Progenitor cell of endocrine pancreas (in vitro differentiated cells): ENCODE data around the gene KIAA0232. TPM values are rescaled to one million over a fixed set of nuclear protein-coding genes. Genes with fewer than 3 reads are reported as not detected.

Experiments
- DNase-seq: peaks from one replicate; pipeline ENCODE4 v3.0.0; 2021; ENCODE audit warnings: low spot score; ENCODE audit not compliant: unreplicated experiment
- H3K27ac Mint-ChIP-seq: 2 replicates; pipeline ENCODE4 v1.8.0; 2021; ENCODE audit warnings: mild to moderate bottlenecking, moderate library complexity, mixed read lengths
- H3K27me3 Mint-ChIP-seq: 2 replicates; pipeline ENCODE4 v1.8.0; 2021; ENCODE audit warnings: mixed read lengths
- H3K36me3 Mint-ChIP-seq: 2 replicates; pipeline ENCODE4 v1.8.0; 2022; ENCODE audit warnings: mixed read lengths; ENCODE audit not compliant: insufficient read depth
- H3K4me1 Mint-ChIP-seq: 2 replicates; pipeline ENCODE4 v1.8.0; 2021; ENCODE audit warnings: low read depth, mixed read lengths
- H3K4me3 Mint-ChIP-seq: 2 replicates; pipeline ENCODE4 v1.8.0; 2021; ENCODE audit warnings: low read depth, mild to moderate bottlenecking, moderate library complexity, mixed read lengths
- H3K9me3 Mint-ChIP-seq: 2 replicates; pipeline ENCODE4 v1.8.0; 2021; ENCODE audit warnings: low read depth, mixed read lengths
- total RNA-seq: library from RNA; stranded (reverse); gene quantifications from 2 replicates; pipeline ENCODE4 v1.2.1, GENCODE V29; 2021
- TF ChIP-seq, protein P1 (sequence below): fragments of 200-600 bp; sonication (generic); IDR thresholded peaks from one replicate; pipeline ENCODE4 v1.5.0; 2021; ENCODE audit warnings: antibody characterized with exemption, mild to moderate bottlenecking; ENCODE audit not compliant: unreplicated experiment

Gene KIAA0232
- total RNA-seq, 1 donor from 2014 or later = 52.8 TPM

DNA sequence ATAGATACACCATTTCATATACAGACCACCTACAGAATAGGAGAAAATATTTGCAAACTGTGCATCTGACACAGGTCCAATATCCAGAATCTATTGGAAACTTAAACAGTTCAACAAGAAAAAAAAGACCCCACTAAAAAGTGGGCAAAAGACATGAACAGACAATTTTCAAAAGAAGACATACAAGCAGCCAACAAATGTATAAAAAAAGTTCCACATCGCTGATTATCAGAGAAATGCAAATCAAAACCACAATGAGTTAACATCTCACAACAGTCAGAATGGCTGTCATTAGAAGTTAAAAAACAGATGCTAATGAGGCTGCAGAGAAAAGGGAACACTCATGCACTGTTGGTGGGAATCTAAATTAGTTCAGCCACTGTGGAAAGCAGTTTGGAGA is 36.8 kb downstream of the KIAA0232 start:
- H3K4me3 Mint-ChIP-seq = no peak overlapping the region
- H3K9me3 Mint-ChIP-seq = peaks cover 37% of the 10 kb centered on the region
- TF ChIP-seq, protein P1, sequence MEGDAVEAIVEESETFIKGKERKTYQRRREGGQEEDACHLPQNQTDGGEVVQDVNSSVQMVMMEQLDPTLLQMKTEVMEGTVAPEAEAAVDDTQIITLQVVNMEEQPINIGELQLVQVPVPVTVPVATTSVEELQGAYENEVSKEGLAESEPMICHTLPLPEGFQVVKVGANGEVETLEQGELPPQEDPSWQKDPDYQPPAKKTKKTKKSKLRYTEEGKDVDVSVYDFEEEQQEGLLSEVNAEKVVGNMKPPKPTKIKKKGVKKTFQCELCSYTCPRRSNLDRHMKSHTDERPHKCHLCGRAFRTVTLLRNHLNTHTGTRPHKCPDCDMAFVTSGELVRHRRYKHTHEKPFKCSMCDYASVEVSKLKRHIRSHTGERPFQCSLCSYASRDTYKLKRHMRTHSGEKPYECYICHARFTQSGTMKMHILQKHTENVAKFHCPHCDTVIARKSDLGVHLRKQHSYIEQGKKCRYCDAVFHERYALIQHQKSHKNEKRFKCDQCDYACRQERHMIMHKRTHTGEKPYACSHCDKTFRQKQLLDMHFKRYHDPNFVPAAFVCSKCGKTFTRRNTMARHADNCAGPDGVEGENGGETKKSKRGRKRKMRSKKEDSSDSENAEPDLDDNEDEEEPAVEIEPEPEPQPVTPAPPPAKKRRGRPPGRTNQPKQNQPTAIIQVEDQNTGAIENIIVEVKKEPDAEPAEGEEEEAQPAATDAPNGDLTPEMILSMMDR = no peak
- H3K27ac Mint-ChIP-seq = no peak overlapping the region
- H3K36me3 Mint-ChIP-seq = peaks cover 50% of the 10 kb centered on the region
- DNase-seq = no peak
- no peaks in the 10 kb centered on the region for H3K4me1 Mint-ChIP-seq
- no peaks in the 10 kb centered on the region for H3K27me3 Mint-ChIP-seq

DNA sequence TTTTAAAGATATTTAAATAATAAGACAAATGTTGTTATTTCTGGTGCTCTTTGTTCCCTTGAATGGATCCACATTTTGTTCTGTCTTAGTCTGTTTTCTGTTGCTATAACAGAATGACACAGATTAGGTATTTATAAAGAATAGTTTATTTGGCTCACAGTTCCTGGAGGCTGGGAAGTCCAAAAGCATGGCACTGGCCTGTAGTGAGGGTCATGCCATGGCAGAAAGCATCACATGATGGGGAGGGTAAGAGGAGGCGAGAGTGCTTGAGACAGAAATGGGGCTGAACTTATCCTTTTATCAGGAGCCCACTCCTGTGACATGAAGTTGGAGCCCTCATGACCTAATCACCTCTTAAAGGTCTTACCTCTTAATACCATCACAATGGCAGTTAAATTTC is 38.2 kb downstream of the KIAA0232 start:
- DNase-seq = no peak
- H3K27ac Mint-ChIP-seq = peak overlapping the region; percentile 59
- peaks cover 50% of the 10 kb centered on the region for H3K36me3 Mint-ChIP-seq
- no peaks in the 10 kb centered on the region for H3K27me3 Mint-ChIP-seq
- TF ChIP-seq, protein P1 = no peak
- no peaks in the 10 kb centered on the region for H3K4me1 Mint-ChIP-seq
- H3K9me3 Mint-ChIP-seq = peaks cover 37% of the 10 kb centered on the region
- H3K4me3 Mint-ChIP-seq = no peak overlapping the region

DNA sequence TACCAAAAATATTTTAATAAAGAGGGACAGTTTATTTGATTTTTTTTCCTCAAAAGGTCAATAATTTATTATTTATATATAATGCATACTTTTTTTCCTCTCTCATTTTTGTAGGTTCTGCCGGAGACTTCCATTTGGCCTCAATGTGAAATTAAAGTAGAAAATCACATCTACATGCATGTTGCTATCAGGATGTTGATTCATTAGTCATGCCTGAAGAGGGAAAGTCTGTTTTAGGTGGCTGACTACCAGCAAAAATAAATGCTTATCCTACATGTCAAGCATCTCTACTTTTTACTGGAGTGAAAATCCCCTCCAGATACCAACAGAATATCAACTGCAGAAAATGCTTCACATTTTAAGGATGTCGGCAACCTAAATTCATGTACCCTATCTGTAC is 41.5 kb downstream of the KIAA0232 start:
- Mint-ChIP-seq H3K4me3 (no peak overlapping the region), H3K9me3 (peaks cover 14% of the 10 kb centered on the region), H3K27me3 (no peaks in the 10 kb centered on the region), H3K36me3 (peaks cover 31% of the 10 kb centered on the region), H3K27ac (no peak overlapping the region), H3K4me1 (no peaks in the 10 kb centered on the region)
- no peak for DNase-seq
- TF ChIP-seq, protein P1 = no peak

DNA sequence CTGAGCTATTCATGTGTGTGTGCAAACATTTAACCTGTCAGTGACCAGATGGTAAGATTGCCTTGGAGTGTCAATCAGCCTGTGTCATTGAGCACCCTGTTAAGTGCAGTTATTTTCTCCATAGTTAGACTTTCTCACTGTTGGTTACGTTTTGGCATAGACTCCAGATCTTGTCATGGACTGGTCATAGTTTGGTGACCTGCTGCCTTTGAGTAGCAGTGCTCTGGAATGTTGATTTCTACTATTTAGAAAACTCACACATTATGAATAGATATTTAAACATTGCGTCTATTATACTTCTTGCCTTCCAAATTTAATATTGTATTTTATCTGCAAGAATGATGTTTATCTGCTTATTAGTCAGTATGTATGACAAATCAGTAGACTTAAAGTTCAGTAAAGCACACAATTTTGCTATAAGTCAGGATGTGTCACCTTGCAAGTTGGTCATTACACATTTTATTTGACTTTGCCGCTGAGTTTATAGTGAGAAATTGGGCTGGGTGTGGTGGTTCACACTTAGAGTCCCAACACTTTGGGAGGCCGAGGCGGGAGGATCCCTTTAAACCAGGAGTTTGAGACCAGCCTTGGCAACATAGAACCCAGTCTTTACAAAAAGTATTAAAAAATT is 42.4 kb downstream of the KIAA0232 start:
- Mint-ChIP-seq H3K4me3 (no peak overlapping the region), H3K27me3 (no peaks in the 10 kb centered on the region), H3K36me3 (peaks cover 23% of the 10 kb centered on the region), H3K27ac (no peak overlapping the region), H3K4me1 (no peaks in the 10 kb centered on the region), H3K9me3 (peaks cover 8% of the 10 kb centered on the region)
- DNase-seq = no peak
- TF ChIP-seq, protein P1 = no peak

DNA sequence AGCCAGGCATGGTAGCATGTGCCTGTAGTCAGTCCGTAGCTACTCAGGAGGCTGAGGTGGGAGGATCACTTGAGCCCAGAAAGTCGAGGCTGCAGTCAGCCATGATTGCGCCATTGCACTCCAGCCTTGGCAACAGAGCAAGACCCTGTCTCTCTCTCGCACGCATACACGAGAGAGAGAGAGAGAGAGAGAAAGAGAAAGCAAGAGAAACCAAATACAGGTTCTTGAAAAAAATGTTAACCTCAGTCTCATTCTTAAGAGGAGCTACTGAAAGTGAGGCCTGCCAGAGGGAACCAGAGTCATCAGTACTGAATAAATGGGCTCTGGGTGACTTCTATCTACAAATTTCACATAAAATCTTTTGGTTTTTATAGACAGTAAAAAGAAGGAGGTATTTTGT is 42.9 kb downstream of the KIAA0232 start:
- no peak for DNase-seq
- no peaks in the 10 kb centered on the region for H3K27me3 Mint-ChIP-seq

More for the DNA sequence above, 42.9 kb downstream of the KIAA0232 start:
- H3K4me3 Mint-ChIP-seq = no peak overlapping the region
- TF ChIP-seq, protein P1 = no peak
- peak overlapping the region; percentile 59 for H3K27ac Mint-ChIP-seq
- no peaks in the 10 kb centered on the region for H3K4me1 Mint-ChIP-seq
- peaks cover 3% of the 10 kb centered on the region for H3K9me3 Mint-ChIP-seq
- H3K36me3 Mint-ChIP-seq = peaks cover 18% of the 10 kb centered on the region
